GM12873 (cell line): Measurements from ENCODE around the gene HSF4.

ENCODE experiments used
- TF ChIP-seq, protein P1 (sequence below): IDR thresholded peaks from 2 replicates; pipeline ENCODE4 v1.5.1; 2012; ENCODE audit warnings: low read depth, mild to moderate bottlenecking, moderate library complexity, low read length, control low read depth; ENCODE audit not compliant: insufficient read depth; ENCODE audit errors: missing control alignments

HSF4 gene

DNA sequence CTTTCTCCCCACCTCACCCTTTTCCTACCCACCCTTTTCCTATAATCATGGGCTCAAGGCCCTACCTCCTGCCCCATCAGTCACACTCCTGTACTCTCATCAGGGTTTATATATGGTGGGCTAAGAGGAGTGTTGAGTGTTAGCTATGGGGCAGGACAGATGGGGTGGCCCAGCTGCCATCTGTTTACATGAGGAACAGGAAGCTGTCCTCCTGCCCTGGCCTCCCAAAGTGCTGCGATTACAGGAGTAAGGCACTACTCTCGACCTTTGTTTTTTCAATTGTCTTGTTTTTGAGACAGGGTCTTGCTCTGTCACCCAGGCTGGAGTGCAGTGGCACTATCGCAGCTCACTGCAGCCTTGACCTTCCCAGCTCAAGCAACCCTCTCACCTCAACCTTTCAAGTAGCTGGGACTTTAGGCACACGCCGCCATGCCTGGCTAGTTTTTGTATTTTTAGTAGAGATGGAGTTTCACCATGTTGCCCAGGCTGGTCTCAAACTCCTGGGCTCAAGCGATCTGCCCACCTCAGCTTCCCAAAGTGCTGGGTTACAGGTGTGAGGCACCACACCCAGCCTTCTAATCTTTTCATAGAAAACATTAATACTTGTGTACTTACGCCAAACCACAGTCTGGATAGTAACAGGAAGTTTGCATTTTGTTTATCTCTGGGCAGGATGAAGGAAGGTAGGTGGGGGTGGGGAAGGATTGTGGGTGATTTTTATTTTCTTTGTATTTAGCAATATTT, 6.5 kb upstream of the HSF4 start:
- TF ChIP-seq, protein P1, sequence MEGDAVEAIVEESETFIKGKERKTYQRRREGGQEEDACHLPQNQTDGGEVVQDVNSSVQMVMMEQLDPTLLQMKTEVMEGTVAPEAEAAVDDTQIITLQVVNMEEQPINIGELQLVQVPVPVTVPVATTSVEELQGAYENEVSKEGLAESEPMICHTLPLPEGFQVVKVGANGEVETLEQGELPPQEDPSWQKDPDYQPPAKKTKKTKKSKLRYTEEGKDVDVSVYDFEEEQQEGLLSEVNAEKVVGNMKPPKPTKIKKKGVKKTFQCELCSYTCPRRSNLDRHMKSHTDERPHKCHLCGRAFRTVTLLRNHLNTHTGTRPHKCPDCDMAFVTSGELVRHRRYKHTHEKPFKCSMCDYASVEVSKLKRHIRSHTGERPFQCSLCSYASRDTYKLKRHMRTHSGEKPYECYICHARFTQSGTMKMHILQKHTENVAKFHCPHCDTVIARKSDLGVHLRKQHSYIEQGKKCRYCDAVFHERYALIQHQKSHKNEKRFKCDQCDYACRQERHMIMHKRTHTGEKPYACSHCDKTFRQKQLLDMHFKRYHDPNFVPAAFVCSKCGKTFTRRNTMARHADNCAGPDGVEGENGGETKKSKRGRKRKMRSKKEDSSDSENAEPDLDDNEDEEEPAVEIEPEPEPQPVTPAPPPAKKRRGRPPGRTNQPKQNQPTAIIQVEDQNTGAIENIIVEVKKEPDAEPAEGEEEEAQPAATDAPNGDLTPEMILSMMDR = no peak

DNA sequence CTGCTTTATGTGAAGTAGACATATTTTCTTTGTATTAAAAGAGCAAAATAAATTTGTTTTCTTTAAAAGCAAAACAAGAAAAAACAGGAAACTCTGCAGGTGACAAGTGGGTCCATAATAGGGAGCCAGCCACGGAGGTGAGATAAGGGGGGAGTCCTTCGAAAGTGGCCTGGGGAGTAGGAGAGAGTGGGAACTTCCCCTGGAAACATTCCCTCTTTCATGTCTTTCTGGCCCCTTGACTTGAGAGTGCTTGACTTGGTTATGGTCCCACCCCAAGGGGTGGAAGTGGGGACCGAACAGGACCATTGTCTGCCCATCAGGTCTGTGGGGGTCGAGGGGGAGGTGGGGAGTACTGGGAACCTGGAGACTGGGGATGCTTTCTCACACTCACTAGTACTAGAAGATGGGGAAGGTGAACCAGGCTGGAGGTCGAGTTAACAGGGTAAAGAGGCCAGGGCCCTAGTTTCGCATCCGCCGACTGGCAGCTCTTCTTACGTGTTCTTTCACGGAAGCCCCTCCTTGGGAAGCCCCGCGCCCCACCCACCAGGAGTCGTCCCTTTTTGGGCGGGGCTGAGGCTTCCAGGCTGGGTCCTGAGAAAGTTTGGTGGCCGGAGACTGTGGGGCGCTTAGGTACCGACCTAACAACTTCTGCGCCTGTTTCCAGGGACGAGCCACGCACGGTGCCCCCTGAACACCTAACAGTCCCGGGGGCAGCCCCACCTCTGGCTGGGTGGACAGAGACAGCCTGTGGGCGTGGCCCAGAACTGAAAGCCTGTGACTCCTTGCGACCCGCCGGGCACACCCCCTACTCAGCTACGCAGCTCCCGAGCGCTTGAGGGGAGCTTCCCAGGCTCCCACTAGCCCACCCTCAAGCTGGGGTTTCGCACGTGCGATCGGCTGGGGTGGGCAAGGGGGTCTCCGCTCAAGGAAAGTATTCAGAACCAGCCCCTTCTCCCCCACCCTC, 5.6 kb upstream of the HSF4 start:
- TF ChIP-seq, protein P1 = no peak

DNA sequence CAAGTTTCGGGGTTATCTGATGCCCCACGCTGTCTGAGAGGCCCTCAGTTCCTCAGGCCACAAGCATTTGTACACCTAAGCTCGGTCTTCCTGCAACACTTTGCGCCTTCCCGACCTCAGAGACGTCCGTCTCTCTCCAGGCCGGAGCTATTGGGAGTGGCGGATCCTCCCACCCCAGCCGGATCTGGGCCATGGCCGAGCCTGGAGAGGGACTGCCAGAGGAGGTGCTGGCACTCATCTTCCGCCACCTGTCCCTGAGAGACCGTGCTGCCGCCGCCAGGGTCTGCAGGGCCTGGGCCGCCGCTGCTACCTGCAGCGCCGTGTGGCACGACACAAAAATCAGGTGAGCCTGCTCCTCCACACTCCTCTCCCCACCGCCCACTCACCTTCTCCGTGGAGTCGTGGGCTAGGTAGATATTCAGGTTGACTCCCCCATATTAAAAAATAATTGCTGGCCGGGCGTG, 2.9 kb upstream of the HSF4 start:
- TF ChIP-seq, protein P1 = no peak

DNA sequence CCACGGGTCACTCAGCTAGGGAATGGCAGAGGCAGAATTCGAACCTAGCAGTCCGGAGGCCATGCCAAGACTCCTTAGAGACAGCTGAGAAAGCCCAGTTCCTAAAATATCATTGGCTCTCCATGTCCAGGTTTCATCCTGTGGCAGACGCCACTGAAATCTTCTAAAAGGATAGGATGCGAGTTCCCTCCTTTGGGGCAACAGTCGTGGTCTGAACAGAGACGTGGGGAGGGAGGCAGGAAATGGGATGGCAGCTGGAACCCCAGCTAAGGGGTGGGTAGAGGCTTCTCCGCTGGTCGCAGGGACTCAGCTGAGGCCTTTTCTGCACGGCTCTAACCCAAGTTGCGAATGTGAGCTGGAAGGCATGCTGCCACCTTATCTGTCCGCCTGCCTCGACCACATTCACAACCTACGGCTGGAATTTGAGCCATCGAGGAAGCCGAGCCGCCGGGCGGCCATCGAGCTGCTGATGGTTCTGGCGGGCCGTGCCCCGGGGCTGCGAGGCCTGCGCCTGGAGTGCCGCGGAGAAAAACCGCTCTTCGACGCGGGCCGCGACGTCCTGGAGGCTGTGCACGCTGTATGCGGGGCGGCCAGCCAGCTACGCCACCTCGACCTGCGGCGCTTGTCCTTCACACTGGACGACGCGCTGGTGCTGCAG, 1.9 kb upstream of the HSF4 start:
- TF ChIP-seq, protein P1 = no peak

DNA sequence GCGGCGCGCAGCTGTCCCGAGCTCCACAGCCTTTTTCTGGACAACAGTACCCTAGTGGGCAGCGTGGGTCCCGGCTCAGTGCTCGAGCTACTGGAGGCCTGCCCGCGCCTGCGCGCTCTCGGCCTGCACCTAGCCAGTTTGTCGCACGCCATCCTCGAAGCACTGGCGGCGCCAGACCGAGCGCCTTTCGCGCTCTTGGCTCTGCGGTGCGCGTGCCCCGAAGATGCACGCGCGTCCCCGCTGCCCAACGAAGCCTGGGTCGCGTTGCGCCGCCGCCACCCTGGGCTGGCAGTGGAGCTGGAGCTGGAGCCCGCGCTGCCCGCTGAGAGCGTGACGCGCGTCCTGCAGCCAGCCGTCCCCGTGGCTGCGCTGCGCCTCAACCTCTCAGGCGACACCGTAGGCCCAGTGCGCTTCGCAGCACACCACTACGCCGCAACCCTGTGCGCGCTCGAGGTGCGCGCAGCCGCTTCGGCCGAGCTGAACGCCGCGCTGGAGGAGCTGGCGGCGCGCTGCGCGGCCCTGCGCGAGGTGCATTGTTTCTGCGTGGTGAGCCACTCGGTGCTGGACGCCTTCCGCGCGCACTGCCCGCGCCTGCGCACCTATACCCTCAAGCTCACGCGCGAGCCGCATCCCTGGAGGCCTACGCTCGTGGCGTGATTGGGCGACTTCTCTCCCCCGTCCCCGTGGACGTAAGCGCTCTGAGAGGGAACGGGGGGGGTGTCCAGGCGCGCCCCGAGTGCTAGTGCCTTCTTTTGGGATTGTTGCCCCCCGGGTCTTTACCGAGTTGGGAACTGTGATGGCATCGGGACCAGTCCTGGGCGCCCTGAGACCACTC, 1.2 kb upstream of the HSF4 start:
- TF ChIP-seq, protein P1 = no peak

DNA sequence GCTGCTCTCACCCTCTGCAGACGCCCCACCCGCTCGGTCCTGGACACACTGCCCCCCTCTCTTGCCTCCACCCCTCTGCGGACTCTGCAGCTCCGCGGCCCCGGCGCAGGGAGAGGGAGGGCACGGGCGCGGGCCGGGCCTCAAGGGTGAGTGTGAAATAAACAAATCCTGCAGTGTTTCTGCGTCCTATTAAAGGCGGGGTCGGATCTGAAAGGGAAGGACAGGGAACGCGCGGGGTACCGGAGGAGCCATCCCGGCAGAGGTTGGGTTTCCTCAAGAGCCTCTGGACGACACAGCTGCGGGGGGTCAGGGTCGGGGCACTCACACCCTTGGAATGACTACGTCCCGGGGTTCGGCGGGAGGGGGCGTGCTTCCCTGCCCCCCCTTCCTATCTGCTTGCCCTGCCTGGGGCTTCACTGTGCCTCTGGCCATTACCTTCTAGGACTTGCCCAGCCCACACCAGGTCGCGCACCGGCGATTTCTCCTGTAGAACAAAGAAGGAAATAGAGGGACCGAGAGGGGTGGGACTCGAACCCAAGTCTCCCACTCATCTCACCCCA, 466 bp upstream of the HSF4 start:
- TF ChIP-seq, protein P1 = no peak
